ENCODE measurements around the gene BTG3. TPM values are rescaled to one million over a fixed set of nuclear protein-coding genes. Genes with fewer than 3 reads are reported as not detected.

BTG3 gene
- total RNA-seq, 4 donors from 2014 or later, result 23.1 to 52.0 (median 38.8) TPM

GRCh38 chr21:17554120-17554519 lies 58.6 kb downstream of the BTG3 start:
- TF ChIP-seq POLR2AphosphoS5 (IDR thresholded peaks at IDR 0.05) (no peak), EP300 (IDR thresholded peaks at IDR 0.05) (no peak), CTCF (IDR thresholded peaks at IDR 0.05) (no peak), POLR2A (IDR thresholded peaks at IDR 0.05) (no peak)
- Histone ChIP-seq H3K27me3 (no peaks in the 10 kb centered on the region), H3K36me3 (no peaks in the 10 kb centered on the region), H3K4me3 (no peak overlapping the region), H3K9me3 (no peaks in the 10 kb centered on the region), H3K4me1 (no peaks in the 10 kb centered on the region), H3K27ac (no peak overlapping the region)
- whole genome bisulfite sequencing, 2 donors (ENCODE audit: low coverage in 1 of 2), result 69 to 75% methylated on average over 2 of the region's 2 CpGs
- no peak for ATAC-seq

- TF ChIP-seq POLR2AphosphoS5 (IDR thresholded peaks at IDR 0.05), result no peak
- Histone ChIP-seq H3K9me3 (no peaks in the 10 kb centered on the region), H3K27ac (no peak overlapping the region), H3K36me3 (no peaks in the 10 kb centered on the region), H3K4me1 (no peaks in the 10 kb centered on the region), H3K4me3 (no peak overlapping the region), H3K27me3 (no peaks in the 10 kb centered on the region)
- ATAC-seq, result no peak
Observed at GRCh38 chr21:17552410-17552809, 60.3 kb downstream of the BTG3 start.

- Histone ChIP-seq H3K4me1 (no peaks in the 10 kb centered on the region), H3K36me3 (no peaks in the 10 kb centered on the region), H3K27me3 (no peaks in the 10 kb centered on the region), H3K27ac (no peak overlapping the region), H3K9me3 (no peaks in the 10 kb centered on the region), H3K4me3 (no peak overlapping the region)
- 71 to 77% methylated on average over 4 to 5 of the region's 5 CpGs for WGBS, 2 donors (ENCODE audit: low coverage in 1 of 2)
- TF ChIP-seq EP300 (IDR thresholded peaks at IDR 0.05) (no peak), CTCF (IDR thresholded peaks at IDR 0.05) (no peak), POLR2A (IDR thresholded peaks at IDR 0.05) (no peak), POLR2AphosphoS5 (IDR thresholded peaks at IDR 0.05) (no peak)
- ATAC-seq, result no peak
Observed at GRCh38 chr21:17550671-17551308, 61.9 kb downstream of the BTG3 start.

- no peak for TF ChIP-seq EP300 (IDR thresholded peaks at IDR 0.05)
- no peak for TF ChIP-seq CTCF (IDR thresholded peaks at IDR 0.05)
- TF ChIP-seq POLR2AphosphoS5 (IDR thresholded peaks at IDR 0.05), result no peak
- TF ChIP-seq POLR2A (IDR thresholded peaks at IDR 0.05), result no peak
- Histone ChIP-seq H3K27me3 (no peaks in the 10 kb centered on the region), H3K27ac (no peak overlapping the region), H3K4me1 (no peaks in the 10 kb centered on the region), H3K4me3 (no peak overlapping the region), H3K9me3 (no peaks in the 10 kb centered on the region), H3K36me3 (no peaks in the 10 kb centered on the region)
- 22 to 27% methylated on average over 3 of the region's 7 CpGs for WGBS, 2 donors (ENCODE audit: low coverage in 1 of 2)
- ATAC-seq, result no peak
Observed at GRCh38 chr21:17548262-17548661, 64.4 kb downstream of the BTG3 start.

- TF ChIP-seq POLR2A (IDR thresholded peaks at IDR 0.05) (no peak), EP300 (IDR thresholded peaks at IDR 0.05) (no peak), POLR2AphosphoS5 (IDR thresholded peaks at IDR 0.05) (no peak), CTCF (IDR thresholded peaks at IDR 0.05) (no peak)
- Histone ChIP-seq H3K36me3 (no peaks in the 10 kb centered on the region), H3K27me3 (no peaks in the 10 kb centered on the region), H3K4me3 (no peak overlapping the region), H3K9me3 (no peaks in the 10 kb centered on the region), H3K4me1 (peaks cover 0 to 8% (median 0%) of the 10 kb centered on the region in 3 donors), H3K27ac (no peak overlapping the region)
- no CpG with 5 or more reads among the region's 1 CpG for WGBS, 2 donors (ENCODE audit: low coverage in 1 of 2)
- no peak for ATAC-seq
Observed at GRCh38 chr21:17545007-17545406, 67.7 kb downstream of the BTG3 start.

Small RNA genes within 50 kb of the gene (small RNA-seq; reads per million reads assigned to genes)
- gene RF00019, result 0 reads per million in 4 donors

Other genes starting within 250 kb of the BTG3 start
- gene CXADR, start 99.9 kb downstream of the BTG3 start, total RNA-seq, result 10 to 100 TPM in 1 of 4 donors, 1 to 10 TPM in 2, under 1 TPM in 1; 0.54 to 10.6 (median 4.4) TPM
- gene C21orf91, start 206.5 kb upstream of the BTG3 start, total RNA-seq, result 10 to 100 TPM; 10.2 to 14.5 (median 12.3) TPM